ENCODE data around the gene MAF.

DNA sequence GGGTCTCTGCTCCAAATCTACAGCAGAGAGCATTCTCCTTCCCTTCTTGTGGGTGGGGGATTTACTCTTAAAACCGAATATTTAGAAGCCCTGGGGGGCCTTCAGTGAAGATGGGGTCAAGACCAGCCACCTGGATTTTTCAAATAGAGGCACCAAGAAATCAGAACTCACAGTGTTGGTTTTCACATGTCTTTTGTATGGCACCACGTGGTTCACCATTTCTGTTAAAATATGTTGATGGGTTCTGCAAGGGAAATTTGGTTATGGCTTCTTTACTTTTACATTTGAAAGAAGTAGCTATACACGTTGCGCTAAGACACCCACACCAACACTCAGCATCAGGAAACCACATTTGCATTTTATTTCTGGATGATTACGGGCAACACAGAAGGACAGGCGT, 17.7 kb downstream of the MAF start:
- no peak for TF ChIP-seq EZH2 (IDR thresholded peaks at IDR 0.05; ENCODE audit: borderline replicate concordance, low read depth, low read length, poor library complexity, severe bottlenecking)
- TF ChIP-seq, protein P1, sequence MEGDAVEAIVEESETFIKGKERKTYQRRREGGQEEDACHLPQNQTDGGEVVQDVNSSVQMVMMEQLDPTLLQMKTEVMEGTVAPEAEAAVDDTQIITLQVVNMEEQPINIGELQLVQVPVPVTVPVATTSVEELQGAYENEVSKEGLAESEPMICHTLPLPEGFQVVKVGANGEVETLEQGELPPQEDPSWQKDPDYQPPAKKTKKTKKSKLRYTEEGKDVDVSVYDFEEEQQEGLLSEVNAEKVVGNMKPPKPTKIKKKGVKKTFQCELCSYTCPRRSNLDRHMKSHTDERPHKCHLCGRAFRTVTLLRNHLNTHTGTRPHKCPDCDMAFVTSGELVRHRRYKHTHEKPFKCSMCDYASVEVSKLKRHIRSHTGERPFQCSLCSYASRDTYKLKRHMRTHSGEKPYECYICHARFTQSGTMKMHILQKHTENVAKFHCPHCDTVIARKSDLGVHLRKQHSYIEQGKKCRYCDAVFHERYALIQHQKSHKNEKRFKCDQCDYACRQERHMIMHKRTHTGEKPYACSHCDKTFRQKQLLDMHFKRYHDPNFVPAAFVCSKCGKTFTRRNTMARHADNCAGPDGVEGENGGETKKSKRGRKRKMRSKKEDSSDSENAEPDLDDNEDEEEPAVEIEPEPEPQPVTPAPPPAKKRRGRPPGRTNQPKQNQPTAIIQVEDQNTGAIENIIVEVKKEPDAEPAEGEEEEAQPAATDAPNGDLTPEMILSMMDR (conservative IDR thresholded peaks at IDR 0.05; ENCODE audit: low read depth, low read length), result no peak

Data from A673 (cell line).